ENCODE results near the gene B3GALNT2.

Gene B3GALNT2

GRCh38 chr1:235421751-235422150 is 82.5 kb downstream of the B3GALNT2 start:
- TF ChIP-seq, protein P1, sequence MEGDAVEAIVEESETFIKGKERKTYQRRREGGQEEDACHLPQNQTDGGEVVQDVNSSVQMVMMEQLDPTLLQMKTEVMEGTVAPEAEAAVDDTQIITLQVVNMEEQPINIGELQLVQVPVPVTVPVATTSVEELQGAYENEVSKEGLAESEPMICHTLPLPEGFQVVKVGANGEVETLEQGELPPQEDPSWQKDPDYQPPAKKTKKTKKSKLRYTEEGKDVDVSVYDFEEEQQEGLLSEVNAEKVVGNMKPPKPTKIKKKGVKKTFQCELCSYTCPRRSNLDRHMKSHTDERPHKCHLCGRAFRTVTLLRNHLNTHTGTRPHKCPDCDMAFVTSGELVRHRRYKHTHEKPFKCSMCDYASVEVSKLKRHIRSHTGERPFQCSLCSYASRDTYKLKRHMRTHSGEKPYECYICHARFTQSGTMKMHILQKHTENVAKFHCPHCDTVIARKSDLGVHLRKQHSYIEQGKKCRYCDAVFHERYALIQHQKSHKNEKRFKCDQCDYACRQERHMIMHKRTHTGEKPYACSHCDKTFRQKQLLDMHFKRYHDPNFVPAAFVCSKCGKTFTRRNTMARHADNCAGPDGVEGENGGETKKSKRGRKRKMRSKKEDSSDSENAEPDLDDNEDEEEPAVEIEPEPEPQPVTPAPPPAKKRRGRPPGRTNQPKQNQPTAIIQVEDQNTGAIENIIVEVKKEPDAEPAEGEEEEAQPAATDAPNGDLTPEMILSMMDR (IDR thresholded peaks at IDR 0.05): no peak
- Histone ChIP-seq H3K4me3 (ENCODE audit: low read depth in 1 of 2, low read length in 1 of 2) (no peak overlapping the region), H3K9me3 (no peaks in the 10 kb centered on the region), H3K4me1 (ENCODE audit: control insufficient read depth in 1 of 2, insufficient read depth in 1 of 2, low read depth in 1 of 2, low read length in 1 of 2) (peaks cover 14% of the 10 kb centered on the region in 2 experiments), H3K27ac (no peak overlapping the region), H3K27me3 (no peaks in the 10 kb centered on the region), H3K36me3 (no peaks in the 10 kb centered on the region)

- no peak overlapping the region for H3K27ac ChIP-seq
- TF ChIP-seq, protein P1 (IDR thresholded peaks at IDR 0.05): peak; percentile 84
- no peaks in the 10 kb centered on the region for H3K36me3 ChIP-seq
- no peaks in the 10 kb centered on the region for H3K27me3 ChIP-seq
- H3K9me3 ChIP-seq: no peaks in the 10 kb centered on the region
- peaks cover 14% of the 10 kb centered on the region in 2 experiments for H3K4me1 ChIP-seq (ENCODE audit: control insufficient read depth in 1 of 2, insufficient read depth in 1 of 2, low read depth in 1 of 2, low read length in 1 of 2)
- no peak overlapping the region for H3K4me3 ChIP-seq (ENCODE audit: low read depth in 1 of 2, low read length in 1 of 2)
Measured at GRCh38 chr1:235417086-235417697, 87.1 kb downstream of the B3GALNT2 start.

GRCh38 chr1:235416662-235417049 is 87.6 kb downstream of the B3GALNT2 start:
- Histone ChIP-seq H3K27me3 (no peaks in the 10 kb centered on the region), H3K9me3 (no peaks in the 10 kb centered on the region), H3K4me1 (ENCODE audit: control insufficient read depth in 1 of 2, insufficient read depth in 1 of 2, low read depth in 1 of 2, low read length in 1 of 2) (peaks cover 14% of the 10 kb centered on the region in 2 experiments), H3K4me3 (ENCODE audit: low read depth in 1 of 2, low read length in 1 of 2) (no peak overlapping the region), H3K36me3 (no peaks in the 10 kb centered on the region), H3K27ac (no peak overlapping the region)
- TF ChIP-seq, protein P1 (IDR thresholded peaks at IDR 0.05): no peak

DNA sequence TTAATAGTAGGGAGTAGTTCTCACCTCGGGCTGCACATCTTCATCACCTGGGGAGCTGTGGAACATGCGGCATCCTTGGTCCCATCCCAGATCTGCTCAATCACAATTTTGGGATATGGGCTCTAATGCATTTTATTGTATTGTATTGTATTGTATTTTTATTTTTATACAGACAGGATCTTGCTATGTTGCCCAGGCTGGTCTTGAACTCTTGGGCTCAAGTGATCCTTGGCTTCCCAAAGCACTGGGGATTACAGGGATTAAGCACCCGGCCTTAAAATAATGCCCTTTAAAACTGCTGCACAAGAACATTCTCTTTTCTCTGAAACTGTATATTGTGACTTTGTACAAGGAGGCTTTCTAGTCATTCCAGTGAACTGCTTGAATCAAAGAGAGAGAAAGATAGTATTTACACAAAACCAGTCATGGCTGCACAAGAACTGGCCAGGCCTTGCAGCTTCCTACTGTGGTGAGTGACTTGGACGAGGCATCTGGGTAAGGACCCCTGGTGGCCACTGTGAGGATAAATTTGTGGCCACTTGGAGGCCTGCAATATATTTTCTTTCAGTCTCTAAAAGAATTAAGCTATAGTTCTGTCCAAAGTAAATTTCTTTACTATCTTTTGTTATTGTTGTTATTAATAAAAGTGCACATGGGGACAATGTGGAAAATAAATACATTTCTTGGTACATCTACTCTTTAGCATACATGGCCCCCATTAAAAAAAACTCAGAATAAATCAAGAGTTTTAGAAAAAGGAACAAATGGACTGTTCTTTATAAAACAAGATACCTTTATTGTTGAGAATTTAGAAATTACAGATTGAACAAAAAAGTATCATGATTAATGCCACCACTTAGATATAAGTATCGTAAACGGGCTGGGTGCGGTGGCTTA is 89.0 kb downstream of the B3GALNT2 start:
- H3K36me3 ChIP-seq: no peaks in the 10 kb centered on the region
- H3K9me3 ChIP-seq: no peaks in the 10 kb centered on the region
- TF ChIP-seq, protein P1 (IDR thresholded peaks at IDR 0.05): peak; percentile 59
- H3K4me3 ChIP-seq (ENCODE audit: low read depth in 1 of 2, low read length in 1 of 2): no peak overlapping the region
- H3K4me1 ChIP-seq (ENCODE audit: control insufficient read depth in 1 of 2, insufficient read depth in 1 of 2, low read depth in 1 of 2, low read length in 1 of 2): peaks cover 14% of the 10 kb centered on the region in 2 experiments
- H3K27me3 ChIP-seq: no peaks in the 10 kb centered on the region
- H3K27ac ChIP-seq: no peak overlapping the region

DNA sequence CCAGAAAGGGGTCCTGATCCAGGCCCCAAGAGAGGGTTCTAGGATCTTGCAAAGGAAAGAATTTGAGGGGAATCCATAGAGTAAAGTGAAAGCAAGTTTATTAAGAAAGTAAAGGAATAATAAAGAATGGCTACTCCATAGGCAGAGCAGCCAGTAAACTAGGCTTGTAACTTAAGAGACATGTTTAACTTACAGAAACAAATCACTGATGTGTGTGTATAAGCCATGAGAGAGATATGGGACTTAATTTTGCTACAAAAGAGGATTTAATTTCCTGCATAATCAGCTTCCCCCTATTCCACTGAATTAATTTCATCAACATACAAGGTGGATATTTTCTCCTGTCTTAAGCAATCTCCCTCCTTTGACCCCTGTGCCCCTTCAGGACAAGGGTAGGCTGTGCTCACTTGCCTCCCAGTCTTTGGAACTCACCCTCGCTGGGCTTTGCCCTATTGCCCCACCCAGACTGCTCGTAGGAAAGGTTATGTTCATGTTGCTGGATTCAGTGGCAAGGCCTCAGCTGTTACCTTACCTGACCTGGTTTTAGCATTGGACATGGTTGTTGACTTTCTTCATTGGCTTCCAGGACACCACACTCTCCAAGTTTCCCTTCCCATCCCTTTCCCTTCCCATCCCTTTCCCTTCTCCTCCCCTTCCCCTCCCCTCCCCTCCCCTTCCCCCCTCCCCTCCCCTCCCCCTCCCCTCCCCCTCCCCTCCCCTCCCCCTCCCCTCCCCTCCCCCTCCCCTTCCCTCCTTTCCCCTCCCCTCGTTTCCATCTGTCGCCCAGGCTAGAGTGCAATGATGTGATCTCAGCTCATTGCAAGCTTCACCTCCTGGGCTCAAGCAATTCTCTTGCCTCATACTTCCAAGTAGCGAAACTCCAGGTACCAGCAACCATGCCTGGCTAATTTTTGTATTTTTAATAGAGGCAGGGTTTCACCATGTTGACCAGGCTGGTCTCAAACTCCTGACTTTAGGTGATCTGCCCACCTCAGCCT is 92.5 kb downstream of the B3GALNT2 start:
- H3K27me3 ChIP-seq: no peaks in the 10 kb centered on the region
- H3K4me1 ChIP-seq (ENCODE audit: control insufficient read depth in 1 of 2, insufficient read depth in 1 of 2, low read depth in 1 of 2, low read length in 1 of 2): no peaks in the 10 kb centered on the region
- TF ChIP-seq, protein P1 (IDR thresholded peaks at IDR 0.05): no peak
- no peak overlapping the region for H3K4me3 ChIP-seq (ENCODE audit: low read depth in 1 of 2, low read length in 1 of 2)
- H3K9me3 ChIP-seq: no peaks in the 10 kb centered on the region
- no peaks in the 10 kb centered on the region for H3K36me3 ChIP-seq
- no peak overlapping the region for H3K27ac ChIP-seq
